Measurements from ENCODE around the gene CADM2.

GRCh38 chr3:85397434-85397833 lies 438.6 kb downstream of the CADM2 start:
- no peak for TF ChIP-seq CTCF (IDR thresholded peaks at IDR 0.05)
- TF ChIP-seq EP300 (IDR thresholded peaks at IDR 0.05) = no peak
